GM12875 (cell line): ENCODE measurements around the gene PODXL.

ENCODE experiments used
- H3K4me3 ChIP-seq: one replicate; pipeline ENCODE4 v1.5.1; 2011; ENCODE audit warnings: low read depth, low read length, control low read depth
- CTCF ChIP-seq: IDR thresholded peaks from 2 replicates; pipeline ENCODE4 v1.5.1; 2011; ENCODE audit warnings: low read depth, mild to moderate bottlenecking, control low read depth, inconsistent platforms, low read length, moderate library complexity, borderline replicate concordance; ENCODE audit not compliant: insufficient read depth

Gene PODXL

GRCh38 chr7:131568510-131568909 lies 12.1 kb upstream of the PODXL start:
- no peak for TF ChIP-seq CTCF

GRCh38 chr7:131564640-131565039 lies 8.2 kb upstream of the PODXL start:
- TF ChIP-seq CTCF, result no peak
- no peak overlapping the region for H3K4me3 ChIP-seq

More at GRCh38 chr7:131568510-131568909, 12.1 kb upstream of the PODXL start:
- no peak overlapping the region for H3K4me3 ChIP-seq

- H3K4me3 ChIP-seq, result no peak overlapping the region
- TF ChIP-seq CTCF, result no peak
Observed at GRCh38 chr7:131563918-131564317, 7.5 kb upstream of the PODXL start.

- no peak overlapping the region for H3K4me3 ChIP-seq
- no peak for TF ChIP-seq CTCF
Observed at GRCh38 chr7:131562941-131563340, 6.5 kb upstream of the PODXL start.

- H3K4me3 ChIP-seq, result no peak overlapping the region
- no peak for TF ChIP-seq CTCF
Observed at GRCh38 chr7:131560061-131560460, 3.6 kb upstream of the PODXL start.

GRCh38 chr7:131557652-131558385 lies 1.4 kb upstream of the PODXL start:
- H3K4me3 ChIP-seq, result no peak overlapping the region
- no peak for TF ChIP-seq CTCF

- TF ChIP-seq CTCF, result no peak
- peak overlapping the region; percentile 18 for H3K4me3 ChIP-seq
Observed at GRCh38 chr7:131556909-131557651, 652 bp upstream of the PODXL start.
